ENCODE data around the gene LRRC47.

The LRRC47 gene

DNA sequence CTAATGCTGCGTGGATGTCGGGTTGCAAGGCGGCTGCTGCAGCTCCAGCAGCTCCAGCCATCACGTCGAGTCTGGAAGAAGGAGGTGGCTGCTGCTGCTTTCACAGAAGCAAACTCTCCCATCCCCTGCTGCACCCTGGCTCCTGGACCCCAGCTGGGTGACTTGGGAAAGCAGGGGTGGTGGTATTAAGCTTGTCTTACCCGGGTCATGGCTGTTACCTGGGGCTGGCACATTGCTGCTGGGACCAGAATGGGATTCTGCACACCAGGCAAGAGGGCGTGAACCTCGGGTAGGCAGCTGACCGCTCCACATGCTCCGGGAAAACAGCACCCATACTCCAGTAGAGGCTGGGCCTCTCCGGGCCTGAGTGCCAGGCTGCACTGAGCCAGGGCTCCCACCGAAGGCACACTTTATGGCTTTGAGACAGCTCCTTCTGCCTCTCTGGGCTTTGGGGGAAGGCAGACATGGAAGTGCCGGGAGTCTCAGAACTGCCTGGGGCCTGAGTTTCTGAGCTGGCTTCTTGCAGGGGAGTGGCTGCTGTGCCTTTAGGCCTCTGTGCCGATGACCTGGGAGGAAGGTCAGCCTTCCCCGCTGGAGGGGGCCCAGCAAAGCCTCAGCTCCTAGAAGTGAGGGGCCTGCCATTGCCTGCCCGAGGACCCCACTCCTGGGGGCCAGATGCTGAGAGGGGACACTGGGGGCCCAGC lies 22.6 kb downstream of the LRRC47 start:
- no peak overlapping the region for H3K9ac ChIP-seq (ENCODE audit: low read length)
- H3K9me3 ChIP-seq (ENCODE audit: low read length): no peaks in the 10 kb centered on the region
- no peaks in the 10 kb centered on the region for H3K27me3 ChIP-seq (ENCODE audit: control insufficient read depth in 1 of 2, insufficient read depth in 2 of 2, low read length in 2 of 2)
- no peaks in the 10 kb centered on the region for H3K36me3 ChIP-seq (ENCODE audit: insufficient read depth, low read length)
- H3K27ac ChIP-seq (ENCODE audit: low read depth, low read length): no peak overlapping the region
- peak overlapping the region in 1 of 2 donors; percentile 23 for H3K4me3 ChIP-seq (ENCODE audit: low read depth in 1 of 2, low read length in 2 of 2)
- peaks cover 23% of the 10 kb centered on the region for H3K4me1 ChIP-seq (ENCODE audit: insufficient read depth, low read length)

- Histone ChIP-seq H3K4me1 (ENCODE audit: insufficient read depth, low read length) (peaks cover 23% of the 10 kb centered on the region), H3K27ac (ENCODE audit: low read depth, low read length) (peak within 1 kb of the TSS; percentile 82), H3K4me3 (ENCODE audit: low read depth in 1 of 2, low read length in 2 of 2) (peak within 1 kb of the TSS; percentile 53 to 80), H3K9me3 (ENCODE audit: low read length) (no peaks in the 10 kb centered on the region), H3K27me3 (ENCODE audit: control insufficient read depth in 1 of 2, insufficient read depth in 2 of 2, low read length in 2 of 2) (no peaks in the 10 kb centered on the region), H3K36me3 (ENCODE audit: insufficient read depth, low read length) (no peaks in the 10 kb centered on the region), H3K9ac (ENCODE audit: low read length) (peak within 1 kb of the TSS; percentile 10)
Measured at GRCh38 chr1:3772715-3773571, 23.4 kb downstream of the LRRC47 start, which contains the start of gene SMIM1. TSS of gene SMIM1 (plus strand) at chr1:3772749. CDS start at chr1:3775374, 2,625 bp downstream.

- H3K4me3 ChIP-seq (ENCODE audit: low read depth in 1 of 2, low read length in 2 of 2): peak overlapping the region; percentile 53 to 80
- H3K9ac ChIP-seq (ENCODE audit: low read length): peak overlapping the region; percentile 10
- peak overlapping the region; percentile 63 for H3K27ac ChIP-seq (ENCODE audit: low read depth, low read length)
- H3K4me1 ChIP-seq (ENCODE audit: insufficient read depth, low read length): peaks cover 23% of the 10 kb centered on the region
- H3K36me3 ChIP-seq (ENCODE audit: insufficient read depth, low read length): no peaks in the 10 kb centered on the region
- H3K27me3 ChIP-seq (ENCODE audit: control insufficient read depth in 1 of 2, insufficient read depth in 2 of 2, low read length in 2 of 2): no peaks in the 10 kb centered on the region
- no peaks in the 10 kb centered on the region for H3K9me3 ChIP-seq (ENCODE audit: low read length)
Measured at GRCh38 chr1:3772027-3772714, 24.1 kb downstream of the LRRC47 start.

DNA sequence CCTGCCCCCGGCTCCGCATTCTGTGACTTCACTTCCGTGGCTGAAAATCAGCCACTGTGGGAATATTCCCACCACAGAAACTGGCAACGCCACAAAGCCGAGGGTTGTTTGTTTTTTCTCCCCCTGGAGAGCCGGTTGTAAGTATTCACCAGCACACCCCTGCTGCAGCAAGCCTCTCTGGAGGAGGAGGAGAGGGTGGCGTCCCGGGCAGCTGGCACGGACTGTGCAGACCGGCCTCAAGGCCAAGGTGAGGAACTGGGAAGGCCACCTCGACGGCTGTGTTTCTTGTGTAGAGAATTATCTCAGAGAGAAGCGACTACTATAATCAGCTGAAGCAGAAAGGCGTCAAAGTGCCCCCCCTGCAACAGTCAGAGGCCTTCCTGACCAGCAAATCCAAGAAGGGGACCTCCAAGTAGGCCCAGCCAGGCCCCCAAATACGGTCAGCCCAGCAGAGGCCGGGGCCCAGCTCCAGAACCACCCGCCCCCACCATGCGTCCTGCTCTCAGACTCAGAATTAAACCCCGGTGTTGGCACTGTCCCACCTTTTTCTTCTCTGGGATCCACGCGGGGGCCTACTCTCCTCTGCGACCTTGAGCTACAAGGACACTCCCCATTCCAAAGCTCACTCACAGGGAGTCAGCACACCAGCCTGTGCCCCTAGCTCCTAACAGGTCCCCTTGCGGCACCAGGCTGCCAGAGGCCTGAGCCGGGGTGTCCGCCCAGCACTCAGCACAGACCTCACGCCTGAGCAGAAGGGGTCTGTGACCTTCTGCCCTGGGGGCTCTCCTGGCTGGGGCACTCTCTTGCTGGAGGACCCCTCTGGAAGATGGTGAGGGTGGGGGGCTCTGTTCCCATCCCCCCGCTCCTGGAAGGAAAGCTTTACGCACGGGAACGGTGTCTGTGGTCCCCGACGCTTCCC lies 24.9 kb downstream of the LRRC47 start:
- no peaks in the 10 kb centered on the region for H3K9me3 ChIP-seq (ENCODE audit: low read length)
- H3K27ac ChIP-seq (ENCODE audit: low read depth, low read length): no peak overlapping the region
- peak overlapping the region; percentile 10 for H3K9ac ChIP-seq (ENCODE audit: low read length)
- no peaks in the 10 kb centered on the region for H3K36me3 ChIP-seq (ENCODE audit: insufficient read depth, low read length)
- no peaks in the 10 kb centered on the region for H3K27me3 ChIP-seq (ENCODE audit: control insufficient read depth in 1 of 2, insufficient read depth in 2 of 2, low read length in 2 of 2)
- H3K4me3 ChIP-seq (ENCODE audit: low read depth in 1 of 2, low read length in 2 of 2): peak overlapping the region; percentile 53 to 80
- peaks cover 23% of the 10 kb centered on the region for H3K4me1 ChIP-seq (ENCODE audit: insufficient read depth, low read length)

DNA sequence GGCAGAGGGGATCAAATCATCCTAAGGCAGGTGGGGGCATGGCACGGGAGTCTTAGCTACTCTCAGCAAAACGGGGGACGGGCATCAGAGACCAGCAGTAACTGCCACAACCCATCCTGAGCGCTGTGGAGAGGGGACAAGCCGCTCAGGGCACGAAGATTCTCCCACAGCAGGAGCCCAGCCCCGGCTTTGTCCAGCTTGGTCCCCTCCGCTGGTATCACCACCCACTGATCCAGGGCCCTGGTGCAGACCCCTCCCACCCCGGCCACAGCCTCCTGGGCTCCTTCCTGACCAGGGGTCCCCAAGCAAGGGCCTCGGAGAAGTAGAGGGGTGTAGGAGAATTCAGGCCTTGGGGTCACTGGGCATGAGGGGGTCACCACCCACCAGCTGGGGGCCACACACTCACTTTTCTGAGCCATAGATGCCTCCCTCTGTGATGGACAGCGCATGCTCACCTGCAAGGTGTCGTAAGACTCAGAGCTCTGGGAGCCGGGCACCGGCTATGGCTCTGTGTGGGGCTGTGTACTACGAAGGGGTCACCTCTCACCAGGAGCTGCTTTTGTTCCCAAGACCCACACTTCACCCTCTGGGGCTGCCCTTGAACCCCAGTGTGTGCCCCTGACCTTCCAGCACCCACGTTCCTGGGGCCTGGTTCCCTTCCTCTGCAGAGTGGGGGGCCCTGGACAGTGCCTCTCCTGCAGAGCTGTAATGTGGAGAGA lies 26.1 kb downstream of the LRRC47 start:
- no peak overlapping the region for H3K9ac ChIP-seq (ENCODE audit: low read length)
- H3K9me3 ChIP-seq (ENCODE audit: low read length): no peaks in the 10 kb centered on the region
- H3K27me3 ChIP-seq (ENCODE audit: control insufficient read depth in 1 of 2, insufficient read depth in 2 of 2, low read length in 2 of 2): no peaks in the 10 kb centered on the region
- no peak overlapping the region for H3K27ac ChIP-seq (ENCODE audit: low read depth, low read length)
- peaks cover 20% of the 10 kb centered on the region for H3K4me1 ChIP-seq (ENCODE audit: insufficient read depth, low read length)
- H3K4me3 ChIP-seq (ENCODE audit: low read depth in 1 of 2, low read length in 2 of 2): no peak overlapping the region
- H3K36me3 ChIP-seq (ENCODE audit: insufficient read depth, low read length): no peaks in the 10 kb centered on the region

DNA sequence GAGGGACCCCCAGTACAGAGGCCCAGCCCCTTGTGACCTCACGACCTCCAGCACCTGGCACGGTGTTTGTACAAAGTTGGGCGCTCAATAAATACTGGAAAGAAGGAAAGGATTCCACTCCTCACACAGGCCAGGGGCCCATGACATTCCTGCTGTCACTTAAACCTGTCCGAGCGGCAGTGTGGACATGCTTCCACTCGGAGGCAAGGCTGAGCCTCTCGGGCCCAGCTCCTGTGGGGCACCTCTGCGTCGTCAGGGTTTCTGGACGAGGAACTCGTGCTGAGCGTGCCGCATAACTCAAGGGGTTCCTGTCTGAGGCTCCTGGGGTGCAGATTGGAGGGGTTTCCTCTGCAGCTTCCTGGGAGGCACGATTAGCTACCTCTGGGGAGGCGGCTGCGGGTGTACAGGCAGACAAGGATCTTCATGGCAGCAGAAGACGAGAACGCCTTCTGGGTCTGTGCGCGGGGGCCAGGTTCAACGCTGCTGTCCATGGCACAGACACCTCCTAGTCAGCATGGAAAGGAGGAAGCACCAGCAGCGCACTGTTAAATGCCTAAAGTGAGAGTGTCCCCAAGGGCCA lies 27.4 kb downstream of the LRRC47 start:
- no peaks in the 10 kb centered on the region for H3K9me3 ChIP-seq (ENCODE audit: low read length)
- H3K4me1 ChIP-seq (ENCODE audit: insufficient read depth, low read length): peaks cover 17% of the 10 kb centered on the region
- H3K27me3 ChIP-seq (ENCODE audit: control insufficient read depth in 1 of 2, insufficient read depth in 2 of 2, low read length in 2 of 2): no peaks in the 10 kb centered on the region
- H3K27ac ChIP-seq (ENCODE audit: low read depth, low read length): no peak overlapping the region
- H3K36me3 ChIP-seq (ENCODE audit: insufficient read depth, low read length): no peaks in the 10 kb centered on the region
- no peak overlapping the region for H3K4me3 ChIP-seq (ENCODE audit: low read depth in 1 of 2, low read length in 2 of 2)
- no peak overlapping the region for H3K9ac ChIP-seq (ENCODE audit: low read length)

GRCh38 chr1:3767328-3767925 lies 28.9 kb downstream of the LRRC47 start:
- Histone ChIP-seq H3K36me3 (ENCODE audit: insufficient read depth, low read length) (no peaks in the 10 kb centered on the region), H3K9ac (ENCODE audit: low read length) (no peak overlapping the region), H3K9me3 (ENCODE audit: low read length) (no peaks in the 10 kb centered on the region), H3K27me3 (ENCODE audit: control insufficient read depth in 1 of 2, insufficient read depth in 2 of 2, low read length in 2 of 2) (peaks cover 0 to 6% of the 10 kb centered on the region in 2 donors), H3K4me3 (ENCODE audit: low read depth in 1 of 2, low read length in 2 of 2) (no peak overlapping the region), H3K4me1 (ENCODE audit: insufficient read depth, low read length) (peaks cover 10% of the 10 kb centered on the region), H3K27ac (ENCODE audit: low read depth, low read length) (no peak overlapping the region)

DNA sequence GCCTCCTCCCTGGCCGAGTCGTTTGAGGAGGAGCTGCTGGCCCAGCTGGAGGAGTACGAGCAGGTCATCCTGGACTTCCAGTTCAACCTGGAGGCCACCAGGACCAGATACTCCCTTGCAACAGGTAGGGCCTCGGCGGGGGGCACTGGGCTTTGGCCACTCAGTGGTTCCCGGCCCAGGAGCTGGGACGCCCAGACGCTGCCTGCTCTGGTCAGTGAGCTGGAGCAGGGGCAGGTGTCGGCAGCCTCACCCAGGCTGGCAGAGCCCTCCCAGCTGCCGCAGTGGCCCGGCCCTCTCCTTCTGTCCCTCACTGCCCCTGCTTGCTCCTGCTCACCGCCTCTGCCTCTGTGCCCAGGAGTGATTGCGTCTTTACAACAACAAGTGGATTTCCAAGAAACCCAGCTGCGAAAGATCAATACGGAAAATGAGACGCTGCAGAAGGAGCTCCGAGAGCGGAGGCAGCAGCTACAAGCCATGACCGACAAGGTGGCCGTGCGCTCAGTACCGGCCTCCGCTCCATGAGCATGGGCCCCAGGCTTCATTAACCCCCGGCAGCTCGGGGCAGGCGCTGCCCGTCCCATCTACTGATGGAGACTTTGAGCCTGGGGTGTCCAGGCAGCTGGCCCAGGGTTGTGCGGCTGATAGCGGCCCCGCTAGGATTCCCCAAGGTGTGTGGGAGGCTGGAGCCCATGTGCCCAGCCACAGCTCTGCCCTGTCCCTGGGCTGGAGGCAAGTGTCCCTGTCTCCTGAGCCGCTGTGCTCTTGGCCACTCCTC lies 32.8 kb downstream of the LRRC47 start:
- H3K4me3 ChIP-seq (ENCODE audit: low read depth in 1 of 2, low read length in 2 of 2): no peak overlapping the region
- H3K36me3 ChIP-seq (ENCODE audit: insufficient read depth, low read length): no peaks in the 10 kb centered on the region
- H3K27me3 ChIP-seq (ENCODE audit: control insufficient read depth in 1 of 2, insufficient read depth in 2 of 2, low read length in 2 of 2): peaks cover 0 to 23% of the 10 kb centered on the region in 2 donors
- no peaks in the 10 kb centered on the region for H3K9me3 ChIP-seq (ENCODE audit: low read length)
- no peak overlapping the region for H3K9ac ChIP-seq (ENCODE audit: low read length)
- no peak overlapping the region for H3K27ac ChIP-seq (ENCODE audit: low read depth, low read length)
- H3K4me1 ChIP-seq (ENCODE audit: insufficient read depth, low read length): no peaks in the 10 kb centered on the region

GRCh38 chr1:3762873-3763228 lies 33.4 kb downstream of the LRRC47 start:
- no peaks in the 10 kb centered on the region for H3K4me1 ChIP-seq (ENCODE audit: insufficient read depth, low read length)
- no peaks in the 10 kb centered on the region for H3K36me3 ChIP-seq (ENCODE audit: insufficient read depth, low read length)
- H3K4me3 ChIP-seq (ENCODE audit: low read depth in 1 of 2, low read length in 2 of 2): no peak overlapping the region
- H3K9me3 ChIP-seq (ENCODE audit: low read length): no peaks in the 10 kb centered on the region
- H3K9ac ChIP-seq (ENCODE audit: low read length): no peak overlapping the region
- H3K27me3 ChIP-seq (ENCODE audit: control insufficient read depth in 1 of 2, insufficient read depth in 2 of 2, low read length in 2 of 2): peaks cover 0 to 23% of the 10 kb centered on the region in 2 donors
- H3K27ac ChIP-seq (ENCODE audit: low read depth, low read length): no peak overlapping the region
